ENCODE data around the gene YARS1.

DNA sequence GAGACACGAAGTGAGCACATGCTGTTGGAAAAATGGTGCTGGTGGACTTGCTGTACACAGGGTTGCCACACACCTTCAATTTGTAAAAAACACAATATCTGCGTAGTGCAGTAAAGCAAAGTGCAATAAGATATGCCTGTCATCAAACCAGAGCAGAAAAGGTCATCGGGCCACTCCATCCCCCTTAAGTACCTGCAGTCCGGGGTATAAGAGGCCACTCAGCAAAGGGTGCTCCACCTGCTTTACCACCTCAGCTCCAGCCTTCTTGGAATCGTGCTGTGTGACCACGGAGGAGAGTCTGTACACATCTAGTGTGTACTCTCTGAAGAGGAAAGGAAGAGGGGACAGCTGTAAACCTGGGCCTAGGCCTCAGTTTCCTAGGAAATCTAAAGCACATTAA is 10.9 kb downstream of the YARS1 start:
- no peak for TF ChIP-seq ZNF274 (IDR thresholded peaks at IDR 0.05; ENCODE audit: low read depth, low read length)
- TF ChIP-seq, protein P1, sequence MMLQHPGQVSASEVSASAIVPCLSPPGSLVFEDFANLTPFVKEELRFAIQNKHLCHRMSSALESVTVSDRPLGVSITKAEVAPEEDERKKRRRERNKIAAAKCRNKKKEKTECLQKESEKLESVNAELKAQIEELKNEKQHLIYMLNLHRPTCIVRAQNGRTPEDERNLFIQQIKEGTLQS (IDR thresholded peaks at IDR 0.05), result no peak
- no peak for TF ChIP-seq EZH2 (IDR thresholded peaks at IDR 0.05)
- no peak for TF ChIP-seq EZH2phosphoT487 (IDR thresholded peaks at IDR 0.05; ENCODE audit: borderline replicate concordance)
- no peak for TF ChIP-seq SP1 (IDR thresholded peaks at IDR 0.05; ENCODE audit: low read depth)
- no peak for TF ChIP-seq RAD21 (IDR thresholded peaks at IDR 0.05; ENCODE audit: low read depth)
- TF ChIP-seq, protein P2, sequence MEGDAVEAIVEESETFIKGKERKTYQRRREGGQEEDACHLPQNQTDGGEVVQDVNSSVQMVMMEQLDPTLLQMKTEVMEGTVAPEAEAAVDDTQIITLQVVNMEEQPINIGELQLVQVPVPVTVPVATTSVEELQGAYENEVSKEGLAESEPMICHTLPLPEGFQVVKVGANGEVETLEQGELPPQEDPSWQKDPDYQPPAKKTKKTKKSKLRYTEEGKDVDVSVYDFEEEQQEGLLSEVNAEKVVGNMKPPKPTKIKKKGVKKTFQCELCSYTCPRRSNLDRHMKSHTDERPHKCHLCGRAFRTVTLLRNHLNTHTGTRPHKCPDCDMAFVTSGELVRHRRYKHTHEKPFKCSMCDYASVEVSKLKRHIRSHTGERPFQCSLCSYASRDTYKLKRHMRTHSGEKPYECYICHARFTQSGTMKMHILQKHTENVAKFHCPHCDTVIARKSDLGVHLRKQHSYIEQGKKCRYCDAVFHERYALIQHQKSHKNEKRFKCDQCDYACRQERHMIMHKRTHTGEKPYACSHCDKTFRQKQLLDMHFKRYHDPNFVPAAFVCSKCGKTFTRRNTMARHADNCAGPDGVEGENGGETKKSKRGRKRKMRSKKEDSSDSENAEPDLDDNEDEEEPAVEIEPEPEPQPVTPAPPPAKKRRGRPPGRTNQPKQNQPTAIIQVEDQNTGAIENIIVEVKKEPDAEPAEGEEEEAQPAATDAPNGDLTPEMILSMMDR (IDR thresholded peaks at IDR 0.05 in 2 of 3, conservative IDR thresholded peaks at IDR 0.05 in 1 of 3; ENCODE audit: borderline replicate concordance in 1 of 3, insufficient read depth in 1 of 3, low read depth in 2 of 3, low read length in 2 of 3), result no peak
- no peak for TF ChIP-seq YY1 (IDR thresholded peaks at IDR 0.05; ENCODE audit: extremely low read depth, insufficient replicate concordance, low read depth, low read length)
- no peak for TF ChIP-seq POLR2A (IDR thresholded peaks at IDR 0.05; ENCODE audit: borderline replicate concordance, extremely low read depth, insufficient read depth, insufficient read length)
- no peak for TF ChIP-seq SIN3A (IDR thresholded peaks at IDR 0.05; ENCODE audit: low read depth)
- TF ChIP-seq, protein P3, sequence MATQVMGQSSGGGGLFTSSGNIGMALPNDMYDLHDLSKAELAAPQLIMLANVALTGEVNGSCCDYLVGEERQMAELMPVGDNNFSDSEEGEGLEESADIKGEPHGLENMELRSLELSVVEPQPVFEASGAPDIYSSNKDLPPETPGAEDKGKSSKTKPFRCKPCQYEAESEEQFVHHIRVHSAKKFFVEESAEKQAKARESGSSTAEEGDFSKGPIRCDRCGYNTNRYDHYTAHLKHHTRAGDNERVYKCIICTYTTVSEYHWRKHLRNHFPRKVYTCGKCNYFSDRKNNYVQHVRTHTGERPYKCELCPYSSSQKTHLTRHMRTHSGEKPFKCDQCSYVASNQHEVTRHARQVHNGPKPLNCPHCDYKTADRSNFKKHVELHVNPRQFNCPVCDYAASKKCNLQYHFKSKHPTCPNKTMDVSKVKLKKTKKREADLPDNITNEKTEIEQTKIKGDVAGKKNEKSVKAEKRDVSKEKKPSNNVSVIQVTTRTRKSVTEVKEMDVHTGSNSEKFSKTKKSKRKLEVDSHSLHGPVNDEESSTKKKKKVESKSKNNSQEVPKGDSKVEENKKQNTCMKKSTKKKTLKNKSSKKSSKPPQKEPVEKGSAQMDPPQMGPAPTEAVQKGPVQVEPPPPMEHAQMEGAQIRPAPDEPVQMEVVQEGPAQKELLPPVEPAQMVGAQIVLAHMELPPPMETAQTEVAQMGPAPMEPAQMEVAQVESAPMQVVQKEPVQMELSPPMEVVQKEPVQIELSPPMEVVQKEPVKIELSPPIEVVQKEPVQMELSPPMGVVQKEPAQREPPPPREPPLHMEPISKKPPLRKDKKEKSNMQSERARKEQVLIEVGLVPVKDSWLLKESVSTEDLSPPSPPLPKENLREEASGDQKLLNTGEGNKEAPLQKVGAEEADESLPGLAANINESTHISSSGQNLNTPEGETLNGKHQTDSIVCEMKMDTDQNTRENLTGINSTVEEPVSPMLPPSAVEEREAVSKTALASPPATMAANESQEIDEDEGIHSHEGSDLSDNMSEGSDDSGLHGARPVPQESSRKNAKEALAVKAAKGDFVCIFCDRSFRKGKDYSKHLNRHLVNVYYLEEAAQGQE (IDR thresholded peaks at IDR 0.05; ENCODE audit: low read depth), result no peak
- TF ChIP-seq CBX3 (IDR thresholded peaks at IDR 0.05; ENCODE audit: low read depth), result no peak
- no peak for TF ChIP-seq POLR2AphosphoS5 (IDR thresholded peaks at IDR 0.05; ENCODE audit: low read depth, low read length)
